HEK293 (cell line): Measurements from ENCODE around the gene TSPO2.

ENCODE experiments used
- CTCF ChIA-PET: fragments of 350-600 bp; formaldehyde crosslinking; extraction: SDS; loops from one replicate; lab custom pipeline; 2021; ENCODE audit warnings: antibody characterized with exemption; lab: Yijun Ruan, JAX
- POLR2A ChIA-PET: fragments of 300-600 bp; formaldehyde crosslinking; extraction: SDS; loops from one replicate; lab custom pipeline; 2020; ENCODE audit warnings: antibody characterized with exemption, inconsistent platforms; lab: Yijun Ruan, JAX
- H3K27ac ChIP-seq: fragments of 200-500 bp; sonication (Bioruptor generic); 2 replicates; pipeline ENCODE4 v1.5.1; 2014; ENCODE audit warnings: low read depth, low read length, control low read depth, inconsistent platforms; ENCODE audit errors: extremely low read depth
- H3K36me3 ChIP-seq, 2 experiments: fragments of 200-500 bp in 1 of 2; sonication (Bioruptor generic) in 1 of 2; 1 replicate in 1 of 2; 2 replicates in 1 of 2; pipeline ENCODE4 v1.5.1; 2014 to 2017; ENCODE audit warnings: inconsistent platforms in 2 of 2, low read length in 2 of 2; ENCODE audit not compliant: control insufficient read depth in 2 of 2, insufficient read depth in 1 of 2
- H3K4me1 ChIP-seq: fragments of 200-500 bp; sonication (Bioruptor generic); 2 replicates; pipeline ENCODE4 v1.5.1; 2014; ENCODE audit warnings: mild to moderate bottlenecking, low read length, inconsistent platforms; ENCODE audit not compliant: control insufficient read depth, insufficient read depth
- H3K4me3 ChIP-seq: 2 replicates; pipeline ENCODE4 v1.5.1; 2011; ENCODE audit warnings: low read depth, mild to moderate bottlenecking, control low read depth, low read length, moderate library complexity
- H3K9me3 ChIP-seq: fragments of 200-500 bp; sonication (Bioruptor generic); 2 replicates; pipeline ENCODE4 v1.5.1; 2014; ENCODE audit warnings: low read depth, low read length, inconsistent platforms; ENCODE audit not compliant: control insufficient read depth, insufficient read depth
- GLIS1 ChIP-seq: fragments of 450-650 bp; formaldehyde crosslinking; IDR thresholded peaks from 2 replicates; pipeline ENCODE4 v1.5.1; 2016; ENCODE audit warnings: missing biosample characterization, missing genetic modification characterization
- IKZF3 ChIP-seq: fragments of 450-650 bp; IDR thresholded peaks from 2 replicates; pipeline ENCODE4 v1.5.0; 2018; ENCODE audit warnings: missing biosample characterization, mild to moderate bottlenecking, missing genetic modification characterization, moderate library complexity
- KLF7 ChIP-seq: fragments of 450-650 bp; formaldehyde crosslinking; IDR thresholded peaks from 2 replicates; pipeline ENCODE4 v1.5.1; 2016; ENCODE audit warnings: missing biosample characterization, missing genetic modification characterization, borderline replicate concordance
- OSR2 ChIP-seq: fragments of 450-650 bp; formaldehyde crosslinking; IDR thresholded peaks from 2 replicates; pipeline ENCODE4 v1.5.1; 2016; ENCODE audit warnings: missing biosample characterization, missing genetic modification characterization
- WT1 ChIP-seq: fragments of 450-650 bp; formaldehyde crosslinking; IDR thresholded peaks from 2 replicates; pipeline ENCODE4 v1.5.1; 2016; ENCODE audit warnings: missing biosample characterization, missing genetic modification characterization
- YY1 ChIP-seq: fragments of 450-650 bp; formaldehyde crosslinking; IDR thresholded peaks from 2 replicates; pipeline ENCODE4 v1.5.1; 2018; ENCODE audit warnings: missing biosample characterization, missing genetic modification characterization
- ZFP37 ChIP-seq: fragments of 450-650 bp; formaldehyde crosslinking; IDR thresholded peaks from 2 replicates; pipeline ENCODE4 v1.5.1; 2016; ENCODE audit warnings: missing biosample characterization, missing genetic modification characterization
- ZNF140 ChIP-seq: fragments of 450-650 bp; formaldehyde crosslinking; IDR thresholded peaks from 2 replicates; pipeline ENCODE4 v1.5.1; 2016; ENCODE audit warnings: missing biosample characterization, missing genetic modification characterization
- ZNF184 ChIP-seq: fragments of 450-650 bp; IDR thresholded peaks from 2 replicates; pipeline ENCODE4 v1.5.1; 2018; ENCODE audit warnings: missing biosample characterization, mild to moderate bottlenecking, missing genetic modification characterization
- ZNF19 ChIP-seq: fragments of 450-650 bp; formaldehyde crosslinking; IDR thresholded peaks from 2 replicates; pipeline ENCODE4; 2016; ENCODE audit warnings: missing biosample characterization, missing genetic modification characterization, low read depth
- ZNF292 ChIP-seq: fragments of 450-650 bp; formaldehyde crosslinking; IDR thresholded peaks from 2 replicates; pipeline ENCODE4 v1.5.1; 2016; ENCODE audit warnings: low read depth, missing biosample characterization, missing genetic modification characterization, borderline replicate concordance
- ZNF302 ChIP-seq: fragments of 450-650 bp; formaldehyde crosslinking; IDR thresholded peaks from 2 replicates; pipeline ENCODE4 v1.5.1; 2016; ENCODE audit warnings: missing biosample characterization, missing genetic modification characterization, low read depth
- ZNF426 ChIP-seq: fragments of 450-650 bp; formaldehyde crosslinking; IDR thresholded peaks from 2 replicates; pipeline ENCODE4 v1.5.1; 2017; ENCODE audit warnings: missing biosample characterization, missing genetic modification characterization, mild to moderate bottlenecking, inconsistent platforms, moderate library complexity
- ZNF530 ChIP-seq: fragments of 450-650 bp; formaldehyde crosslinking; IDR thresholded peaks from 2 replicates; pipeline ENCODE4 v1.5.1; 2016; ENCODE audit warnings: low read depth, missing biosample characterization, missing genetic modification characterization
- ZNF670 ChIP-seq: fragments of 450-650 bp; formaldehyde crosslinking; IDR thresholded peaks from 2 replicates; pipeline ENCODE4 v1.5.1; 2016; ENCODE audit warnings: missing biosample characterization, missing genetic modification characterization, low read depth
- ZNF701 ChIP-seq: fragments of 450-650 bp; formaldehyde crosslinking; IDR thresholded peaks from 2 replicates; pipeline ENCODE4 v1.5.1; 2016; ENCODE audit warnings: missing biosample characterization, missing genetic modification characterization
- ZNF76 ChIP-seq: fragments of 450-650 bp; formaldehyde crosslinking; IDR thresholded peaks from 2 replicates; pipeline ENCODE4; 2016; ENCODE audit warnings: low read depth, missing biosample characterization, missing genetic modification characterization, borderline replicate concordance
- ZNF785 ChIP-seq: fragments of 450-650 bp; formaldehyde crosslinking; IDR thresholded peaks from 2 replicates; pipeline ENCODE4 v1.5.1; 2016; ENCODE audit warnings: missing biosample characterization, missing genetic modification characterization
- ZNF792 ChIP-seq: fragments of 450-650 bp; formaldehyde crosslinking; IDR thresholded peaks from 2 replicates; pipeline ENCODE4 v1.5.1; 2016; ENCODE audit warnings: missing biosample characterization, missing genetic modification characterization
- ZNF843 ChIP-seq: fragments of 450-650 bp; formaldehyde crosslinking; IDR thresholded peaks from 2 replicates; pipeline ENCODE4 v1.5.1; 2016; ENCODE audit warnings: missing biosample characterization, missing genetic modification characterization
- ZSCAN30 ChIP-seq: fragments of 450-650 bp; IDR thresholded peaks from 2 replicates; pipeline ENCODE4 v1.5.1; 2018; ENCODE audit warnings: missing biosample characterization, mild to moderate bottlenecking, missing genetic modification characterization, moderate library complexity
- TF ChIP-seq, protein P1 (sequence below): fragments of 450-650 bp; formaldehyde crosslinking; IDR thresholded peaks from 2 replicates; pipeline ENCODE4 v1.5.1; 2017; ENCODE audit warnings: missing biosample characterization, missing genetic modification characterization

The TSPO2 gene

DNA sequence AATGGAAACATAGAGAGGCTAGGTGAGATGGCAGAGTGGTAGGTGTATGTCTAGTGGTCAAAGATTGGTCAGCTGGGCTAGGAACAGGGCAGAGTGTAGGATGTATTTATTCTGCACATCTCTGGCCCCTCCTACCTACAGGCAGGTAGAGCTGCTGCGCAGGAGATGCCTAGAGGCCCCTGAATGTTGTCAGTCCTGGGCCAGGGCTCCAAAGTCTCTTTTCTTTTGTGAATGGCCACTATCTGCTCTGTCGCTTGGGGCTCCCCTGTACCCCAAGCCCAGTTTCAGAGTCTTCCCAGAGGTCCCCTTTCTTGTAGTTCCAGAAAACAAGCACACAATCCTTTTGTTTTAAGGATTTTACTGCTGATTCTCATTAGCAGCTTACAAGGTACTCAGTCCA is 5.0 kb downstream of the TSPO2 start (continued):
- no peak for TF ChIP-seq ZNF530 (tag by site-specific recombination)
- TF ChIP-seq ZSCAN30 (tag by site-specific recombination), result no peak
- TF ChIP-seq GLIS1 (tag by site-specific recombination), result no peak
- TF ChIP-seq ZNF792 (tag by site-specific recombination), result no peak
- TF ChIP-seq ZNF701 (tag by site-specific recombination), result no peak

DNA sequence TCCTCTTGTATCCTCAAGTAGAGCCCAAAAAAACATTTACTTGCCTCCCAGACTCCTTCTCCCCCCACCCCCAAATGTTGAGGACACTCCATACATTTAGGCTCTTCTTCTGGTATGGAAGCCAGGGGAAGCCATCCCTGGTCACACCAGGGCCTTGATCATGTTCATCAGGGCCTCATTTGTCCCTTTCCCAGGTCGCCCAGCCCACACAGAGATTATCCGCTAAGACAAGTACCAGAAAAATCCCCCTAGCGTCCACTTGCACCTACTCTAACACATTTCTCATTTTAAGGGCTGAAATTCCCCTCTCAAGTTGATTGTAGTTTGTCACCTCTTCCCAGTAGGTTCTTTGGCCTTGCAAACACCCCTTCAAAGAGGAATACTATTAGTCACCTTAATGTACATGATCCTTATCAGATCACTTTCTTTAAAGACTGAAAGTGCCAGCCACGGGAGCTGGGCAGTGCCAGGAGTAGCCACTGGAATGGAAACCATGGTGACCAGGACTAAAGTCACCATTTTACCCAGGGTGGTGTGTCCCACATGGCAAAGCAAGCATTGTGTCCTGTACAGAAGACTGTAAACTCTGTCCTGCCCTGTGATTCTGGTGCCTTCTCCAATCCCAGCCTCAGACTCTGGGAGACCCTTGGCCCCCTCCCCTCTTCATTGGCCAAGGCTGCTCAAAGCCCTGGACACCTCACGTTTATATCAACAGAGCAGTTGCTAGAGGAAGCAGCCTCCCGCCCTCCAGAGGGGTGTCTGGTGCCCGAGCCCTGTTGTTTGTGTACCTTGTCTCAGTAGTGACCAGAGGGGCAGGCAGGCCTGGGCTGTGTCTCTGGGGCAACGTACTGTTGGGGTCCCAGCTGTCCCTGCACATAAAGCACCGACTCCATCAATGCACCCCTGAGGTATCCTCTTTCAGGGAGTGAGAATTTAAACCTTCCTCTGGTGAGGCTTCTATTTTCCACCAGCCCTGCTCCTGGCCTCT is 5.8 kb downstream of the TSPO2 start:
- TF ChIP-seq ZFP37 (tag by site-specific recombination) (no peak), ZNF426 (tag by site-specific recombination) (no peak), ZNF19 (tag by site-specific recombination) (no peak), ZNF785 (tag by site-specific recombination) (no peak), WT1 (tag by site-specific recombination) (no peak), ZNF792 (tag by site-specific recombination) (no peak)
- Histone ChIP-seq H3K4me3 (no peak overlapping the region), H3K9me3 (no peaks in the 10 kb centered on the region), H3K27ac (no peak overlapping the region), H3K36me3 (no peaks in the 10 kb centered on the region), H3K4me1 (no peaks in the 10 kb centered on the region)
- CTCF ChIA-PET, result interaction anchor here (1.5 to 10.6 kb wide), 3 partner anchors 9 to 23 kb away, joined by 3 to 100 read pairs (median 12); partner anchors contain the start of genes TSPO2 and UNC5CL
- POLR2A ChIA-PET, result no interaction called here

DNA sequence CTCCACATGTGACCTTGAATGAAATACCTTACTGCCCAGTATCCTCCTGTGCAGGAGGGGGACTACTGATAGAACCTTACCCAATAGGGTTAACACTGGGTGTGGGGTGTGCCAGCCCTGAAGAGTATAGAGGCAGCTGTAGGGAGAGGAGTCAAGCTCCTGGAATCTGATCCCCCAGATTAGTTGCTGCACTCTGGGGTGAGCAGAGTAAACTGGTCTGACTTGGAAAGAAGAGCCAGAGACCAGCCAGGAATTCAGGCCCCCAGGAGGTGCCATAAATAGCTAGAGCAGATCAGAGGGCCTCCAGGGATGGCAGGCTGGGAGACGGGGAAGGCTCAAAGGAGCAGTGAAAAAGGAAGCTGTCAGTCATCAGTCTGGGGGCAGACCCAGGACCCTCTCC is 7.3 kb downstream of the TSPO2 start:
- Histone ChIP-seq H3K27ac (no peak overlapping the region), H3K9me3 (no peaks in the 10 kb centered on the region), H3K4me1 (no peaks in the 10 kb centered on the region), H3K36me3 (no peaks in the 10 kb centered on the region), H3K4me3 (no peak overlapping the region)
- TF ChIP-seq ZNF76 (tag by site-specific recombination), result no peak
- TF ChIP-seq ZNF184 (tag by site-specific recombination), result no peak
- no peak for TF ChIP-seq OSR2
- TF ChIP-seq ZNF670 (tag by site-specific recombination), result no peak
- TF ChIP-seq, protein P1, sequence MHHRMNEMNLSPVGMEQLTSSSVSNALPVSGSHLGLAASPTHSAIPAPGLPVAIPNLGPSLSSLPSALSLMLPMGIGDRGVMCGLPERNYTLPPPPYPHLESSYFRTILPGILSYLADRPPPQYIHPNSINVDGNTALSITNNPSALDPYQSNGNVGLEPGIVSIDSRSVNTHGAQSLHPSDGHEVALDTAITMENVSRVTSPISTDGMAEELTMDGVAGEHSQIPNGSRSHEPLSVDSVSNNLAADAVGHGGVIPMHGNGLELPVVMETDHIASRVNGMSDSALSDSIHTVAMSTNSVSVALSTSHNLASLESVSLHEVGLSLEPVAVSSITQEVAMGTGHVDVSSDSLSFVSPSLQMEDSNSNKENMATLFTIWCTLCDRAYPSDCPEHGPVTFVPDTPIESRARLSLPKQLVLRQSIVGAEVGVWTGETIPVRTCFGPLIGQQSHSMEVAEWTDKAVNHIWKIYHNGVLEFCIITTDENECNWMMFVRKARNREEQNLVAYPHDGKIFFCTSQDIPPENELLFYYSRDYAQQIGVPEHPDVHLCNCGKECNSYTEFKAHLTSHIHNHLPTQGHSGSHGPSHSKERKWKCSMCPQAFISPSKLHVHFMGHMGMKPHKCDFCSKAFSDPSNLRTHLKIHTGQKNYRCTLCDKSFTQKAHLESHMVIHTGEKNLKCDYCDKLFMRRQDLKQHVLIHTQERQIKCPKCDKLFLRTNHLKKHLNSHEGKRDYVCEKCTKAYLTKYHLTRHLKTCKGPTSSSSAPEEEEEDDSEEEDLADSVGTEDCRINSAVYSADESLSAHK (tag by site-specific recombination), result no peak
- no peak for TF ChIP-seq ZNF292 (tag by site-specific recombination)
- TF ChIP-seq KLF7 (tag by site-specific recombination), result no peak
- TF ChIP-seq IKZF3 (tag by site-specific recombination), result no peak
- TF ChIP-seq ZNF140 (tag by site-specific recombination), result no peak
- no peak for TF ChIP-seq ZNF843 (tag by site-specific recombination)
- TF ChIP-seq YY1 (tag by site-specific recombination), result no peak
- no peak for TF ChIP-seq ZNF785 (tag by site-specific recombination)
- TF ChIP-seq ZNF302, result no peak
- TF ChIP-seq WT1 (tag by site-specific recombination), result no peak
- TF ChIP-seq GLIS1 (tag by site-specific recombination), result no peak
- POLR2A ChIA-PET, result no interaction called here
- CTCF ChIA-PET, result interaction anchor here (1.5 to 10.6 kb wide), 3 partner anchors 10 to 22 kb away, joined by 3 to 100 read pairs (median 12); partner anchors contain the start of genes TSPO2 and UNC5CL
